HepG2 (cell line): ENCODE data around the gene ZNF771.

Source experiments
- ARNT ChIP-seq: fragments of 450-650 bp; IDR thresholded peaks from 2 replicates; pipeline ENCODE4 v1.6.1; 2017
- CREB1 ChIP-seq, 2 experiments: fragments of 450-650 bp in 1 of 2; IDR thresholded peaks; 2 replicates each; pipeline ENCODE4 v1.6.1; 2016 to 2017; ENCODE audit warnings: control low read depth in 1 of 2, mild to moderate bottlenecking in 1 of 2, missing compliant biosample characterization in 1 of 2, missing genetic modification characterization in 1 of 2
- HOXA3 ChIP-seq: sonication (generic); formaldehyde crosslinking; IDR thresholded peaks from 2 replicates; pipeline ENCODE4 v1.5.0; 2020; ENCODE audit warnings: missing genetic modification reagents
- IRF2 ChIP-seq: IDR thresholded peaks from 2 replicates; pipeline ENCODE4 v1.6.1; 2018; ENCODE audit warnings: missing genetic modification reagents, missing compliant biosample characterization
- POLR2AphosphoS5 ChIP-seq: IDR thresholded peaks from 2 replicates; pipeline ENCODE4 v1.6.1; 2012; ENCODE audit warnings: low read depth, low read length
- SIN3B ChIP-seq: fragments of 150-350 bp; IDR thresholded peaks from 2 replicates; pipeline ENCODE4 v1.6.1; 2014; ENCODE audit warnings: low read length
- TF ChIP-seq, protein P1 (sequence below): sonication (generic); formaldehyde crosslinking; IDR thresholded peaks from 2 replicates; pipeline ENCODE4 v1.5.0; 2020; ENCODE audit warnings: mild to moderate bottlenecking, missing genetic modification reagents, moderate library complexity
- TF ChIP-seq, protein P2 (sequence below): sonication (generic); formaldehyde crosslinking; IDR thresholded peaks from 2 replicates; pipeline ENCODE4 v1.5.0; 2020; ENCODE audit warnings: mild to moderate bottlenecking, missing genetic modification reagents, borderline replicate concordance
- TF ChIP-seq, protein P3 (sequence below): IDR thresholded peaks from 2 replicates; pipeline ENCODE4 v1.6.1; 2012; ENCODE audit warnings: inconsistent platforms
- TF ChIP-seq, protein P4 (sequence below): sonication (generic); formaldehyde crosslinking; conservative IDR thresholded peaks from 2 replicates; pipeline ENCODE4 v1.4.0; 2020; ENCODE audit warnings: missing genetic modification reagents

DNA sequence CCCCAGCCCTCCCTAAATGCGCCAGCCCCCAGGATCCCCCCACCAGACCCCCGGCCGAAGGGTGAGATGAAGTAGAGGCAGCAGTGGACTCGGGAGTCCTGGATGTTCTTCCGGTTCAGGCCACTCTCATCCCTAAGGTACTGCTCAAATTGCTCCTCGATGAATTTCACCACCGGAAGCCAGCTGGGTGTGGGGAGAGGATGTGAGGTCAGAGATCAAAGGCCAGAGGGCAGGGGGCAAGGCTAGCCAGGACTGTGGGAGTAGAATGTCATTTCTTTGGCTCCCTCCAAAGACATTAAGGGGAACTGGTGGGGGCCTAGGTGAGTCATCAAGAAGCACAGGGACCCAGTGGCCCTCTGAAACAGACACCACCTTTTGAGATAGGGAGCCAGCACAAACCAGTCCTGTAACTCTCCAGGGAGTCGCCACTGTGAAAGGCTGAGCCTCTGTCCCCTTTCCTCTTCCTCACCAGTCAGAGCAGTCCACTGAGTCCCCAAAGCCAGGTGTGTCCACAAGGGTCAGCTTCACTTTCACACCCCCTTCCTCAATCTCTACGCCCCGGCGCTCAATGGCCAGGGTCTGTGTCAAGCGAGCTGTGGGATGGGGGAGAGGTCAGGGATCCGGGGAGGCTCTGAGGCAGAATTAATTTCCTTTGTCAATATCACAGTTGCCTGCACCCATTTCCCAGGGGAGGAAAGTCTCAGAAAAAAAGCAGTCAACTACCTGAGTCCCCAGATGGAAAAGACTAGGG, 25.9 kb upstream of the ZNF771 start:
- TF ChIP-seq, protein P1, sequence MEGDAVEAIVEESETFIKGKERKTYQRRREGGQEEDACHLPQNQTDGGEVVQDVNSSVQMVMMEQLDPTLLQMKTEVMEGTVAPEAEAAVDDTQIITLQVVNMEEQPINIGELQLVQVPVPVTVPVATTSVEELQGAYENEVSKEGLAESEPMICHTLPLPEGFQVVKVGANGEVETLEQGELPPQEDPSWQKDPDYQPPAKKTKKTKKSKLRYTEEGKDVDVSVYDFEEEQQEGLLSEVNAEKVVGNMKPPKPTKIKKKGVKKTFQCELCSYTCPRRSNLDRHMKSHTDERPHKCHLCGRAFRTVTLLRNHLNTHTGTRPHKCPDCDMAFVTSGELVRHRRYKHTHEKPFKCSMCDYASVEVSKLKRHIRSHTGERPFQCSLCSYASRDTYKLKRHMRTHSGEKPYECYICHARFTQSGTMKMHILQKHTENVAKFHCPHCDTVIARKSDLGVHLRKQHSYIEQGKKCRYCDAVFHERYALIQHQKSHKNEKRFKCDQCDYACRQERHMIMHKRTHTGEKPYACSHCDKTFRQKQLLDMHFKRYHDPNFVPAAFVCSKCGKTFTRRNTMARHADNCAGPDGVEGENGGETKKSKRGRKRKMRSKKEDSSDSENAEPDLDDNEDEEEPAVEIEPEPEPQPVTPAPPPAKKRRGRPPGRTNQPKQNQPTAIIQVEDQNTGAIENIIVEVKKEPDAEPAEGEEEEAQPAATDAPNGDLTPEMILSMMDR (CRISPR knock-in tag), result no peak
- TF ChIP-seq CREB1 (IDR thresholded peaks at IDR 0.05) (peak; percentile 38; the same call in 1 of the 2 replicates), CREB1 (CRISPR knock-in tag; IDR thresholded peaks at IDR 0.05) (peak; percentile 85), POLR2AphosphoS5 (no peak), ARNT (no peak), IRF2 (CRISPR knock-in tag) (no peak; the same call in 1 of the 2 replicates), HOXA3 (CRISPR knock-in tag) (no peak; the same call in 1 of the 2 replicates), SIN3B (no peak)
- TF ChIP-seq, protein P2, sequence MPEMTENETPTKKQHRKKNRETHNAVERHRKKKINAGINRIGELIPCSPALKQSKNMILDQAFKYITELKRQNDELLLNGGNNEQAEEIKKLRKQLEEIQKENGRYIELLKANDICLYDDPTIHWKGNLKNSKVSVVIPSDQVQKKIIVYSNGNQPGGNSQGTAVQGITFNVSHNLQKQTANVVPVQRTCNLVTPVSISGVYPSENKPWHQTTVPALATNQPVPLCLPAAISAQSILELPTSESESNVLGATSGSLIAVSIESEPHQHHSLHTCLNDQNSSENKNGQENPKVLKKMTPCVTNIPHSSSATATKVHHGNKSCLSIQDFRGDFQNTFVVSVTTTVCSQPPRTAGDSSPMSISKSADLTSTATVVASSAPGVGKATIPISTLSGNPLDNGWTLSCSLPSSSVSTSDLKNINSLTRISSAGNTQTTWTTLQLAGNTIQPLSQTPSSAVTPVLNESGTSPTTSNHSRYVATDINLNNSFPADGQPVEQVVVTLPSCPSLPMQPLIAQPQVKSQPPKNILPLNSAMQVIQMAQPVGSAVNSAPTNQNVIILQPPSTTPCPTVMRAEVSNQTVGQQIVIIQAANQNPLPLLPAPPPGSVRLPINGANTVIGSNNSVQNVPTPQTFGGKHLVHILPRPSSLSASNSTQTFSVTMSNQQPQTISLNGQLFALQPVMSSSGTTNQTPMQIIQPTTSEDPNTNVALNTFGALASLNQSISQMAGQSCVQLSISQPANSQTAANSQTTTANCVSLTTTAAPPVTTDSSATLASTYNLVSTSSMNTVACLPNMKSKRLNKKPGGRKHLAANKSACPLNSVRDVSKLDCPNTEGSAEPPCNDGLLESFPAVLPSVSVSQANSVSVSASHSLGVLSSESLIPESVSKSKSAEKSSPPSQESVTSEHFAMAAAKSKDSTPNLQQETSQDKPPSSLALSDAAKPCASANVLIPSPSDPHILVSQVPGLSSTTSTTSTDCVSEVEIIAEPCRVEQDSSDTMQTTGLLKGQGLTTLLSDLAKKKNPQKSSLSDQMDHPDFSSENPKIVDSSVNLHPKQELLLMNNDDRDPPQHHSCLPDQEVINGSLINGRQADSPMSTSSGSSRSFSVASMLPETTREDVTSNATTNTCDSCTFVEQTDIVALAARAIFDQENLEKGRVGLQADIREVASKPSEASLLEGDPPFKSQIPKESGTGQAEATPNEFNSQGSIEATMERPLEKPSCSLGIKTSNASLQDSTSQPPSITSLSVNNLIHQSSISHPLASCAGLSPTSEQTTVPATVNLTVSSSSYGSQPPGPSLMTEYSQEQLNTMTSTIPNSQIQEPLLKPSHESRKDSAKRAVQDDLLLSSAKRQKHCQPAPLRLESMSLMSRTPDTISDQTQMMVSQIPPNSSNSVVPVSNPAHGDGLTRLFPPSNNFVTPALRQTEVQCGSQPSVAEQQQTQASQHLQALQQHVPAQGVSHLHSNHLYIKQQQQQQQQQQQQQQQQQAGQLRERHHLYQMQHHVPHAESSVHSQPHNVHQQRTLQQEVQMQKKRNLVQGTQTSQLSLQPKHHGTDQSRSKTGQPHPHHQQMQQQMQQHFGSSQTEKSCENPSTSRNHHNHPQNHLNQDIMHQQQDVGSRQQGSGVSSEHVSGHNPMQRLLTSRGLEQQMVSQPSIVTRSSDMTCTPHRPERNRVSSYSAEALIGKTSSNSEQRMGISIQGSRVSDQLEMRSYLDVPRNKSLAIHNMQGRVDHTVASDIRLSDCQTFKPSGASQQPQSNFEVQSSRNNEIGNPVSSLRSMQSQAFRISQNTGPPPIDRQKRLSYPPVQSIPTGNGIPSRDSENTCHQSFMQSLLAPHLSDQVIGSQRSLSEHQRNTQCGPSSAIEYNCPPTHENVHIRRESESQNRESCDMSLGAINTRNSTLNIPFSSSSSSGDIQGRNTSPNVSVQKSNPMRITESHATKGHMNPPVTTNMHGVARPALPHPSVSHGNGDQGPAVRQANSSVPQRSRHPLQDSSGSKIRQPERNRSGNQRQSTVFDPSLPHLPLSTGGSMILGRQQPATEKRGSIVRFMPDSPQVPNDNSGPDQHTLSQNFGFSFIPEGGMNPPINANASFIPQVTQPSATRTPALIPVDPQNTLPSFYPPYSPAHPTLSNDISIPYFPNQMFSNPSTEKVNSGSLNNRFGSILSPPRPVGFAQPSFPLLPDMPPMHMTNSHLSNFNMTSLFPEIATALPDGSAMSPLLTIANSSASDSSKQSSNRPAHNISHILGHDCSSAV (CRISPR knock-in tag), result no peak
- TF ChIP-seq, protein P3, sequence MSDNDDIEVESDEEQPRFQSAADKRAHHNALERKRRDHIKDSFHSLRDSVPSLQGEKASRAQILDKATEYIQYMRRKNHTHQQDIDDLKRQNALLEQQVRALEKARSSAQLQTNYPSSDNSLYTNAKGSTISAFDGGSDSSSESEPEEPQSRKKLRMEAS, result peak; percentile 39; the same call in 1 of the 2 replicates
- TF ChIP-seq, protein P4, sequence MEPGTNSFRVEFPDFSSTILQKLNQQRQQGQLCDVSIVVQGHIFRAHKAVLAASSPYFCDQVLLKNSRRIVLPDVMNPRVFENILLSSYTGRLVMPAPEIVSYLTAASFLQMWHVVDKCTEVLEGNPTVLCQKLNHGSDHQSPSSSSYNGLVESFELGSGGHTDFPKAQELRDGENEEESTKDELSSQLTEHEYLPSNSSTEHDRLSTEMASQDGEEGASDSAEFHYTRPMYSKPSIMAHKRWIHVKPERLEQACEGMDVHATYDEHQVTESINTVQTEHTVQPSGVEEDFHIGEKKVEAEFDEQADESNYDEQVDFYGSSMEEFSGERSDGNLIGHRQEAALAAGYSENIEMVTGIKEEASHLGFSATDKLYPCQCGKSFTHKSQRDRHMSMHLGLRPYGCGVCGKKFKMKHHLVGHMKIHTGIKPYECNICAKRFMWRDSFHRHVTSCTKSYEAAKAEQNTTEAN (CRISPR knock-in tag), result no peak
